ENCODE results near the gene SIRPA.
A peak's percentile ranks its signal among the peaks of the same experiment; 100 is the strongest.

SIRPA gene

DNA sequence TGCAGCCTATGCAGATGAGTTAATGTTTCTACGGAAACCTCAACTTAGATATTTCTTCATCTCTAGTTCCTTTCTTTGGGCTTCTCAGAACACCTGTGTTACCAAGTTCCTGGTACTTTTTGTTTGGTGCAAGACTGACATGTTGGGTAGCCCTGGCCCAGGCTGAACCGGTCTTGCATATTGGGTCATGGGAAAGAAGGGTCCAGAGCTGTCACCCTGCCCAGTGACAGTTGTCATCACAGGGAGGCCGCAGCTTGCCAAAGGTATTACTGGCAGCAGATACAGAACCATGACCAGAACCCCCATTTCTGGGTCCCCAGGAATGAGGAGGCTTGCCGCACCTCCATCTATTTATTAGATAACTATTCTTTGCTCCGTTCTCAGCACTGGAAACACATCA is 58.4 kb downstream of the SIRPA start:
- no peak for DNase-seq

DNA sequence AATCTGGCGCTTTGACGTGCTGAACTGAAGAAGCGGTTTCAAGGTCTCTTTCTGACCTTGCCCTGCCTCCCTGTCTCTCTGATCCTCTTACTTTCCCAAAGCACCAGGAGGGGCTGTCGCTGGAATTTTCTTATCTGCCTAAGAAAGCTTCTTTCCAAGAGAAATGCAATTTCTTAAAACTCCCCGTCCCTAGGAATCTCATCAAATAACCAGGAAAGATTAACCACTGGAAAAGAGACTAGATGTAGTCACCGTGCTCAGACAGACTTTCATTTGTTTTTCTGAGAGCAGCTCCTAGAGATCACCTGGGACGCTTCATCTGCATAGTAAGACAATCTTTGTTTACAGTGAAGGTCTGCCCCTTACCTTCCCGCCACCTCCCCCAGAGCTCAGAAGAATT is 60.0 kb downstream of the SIRPA start:
- DNase-seq: no peak

DNA sequence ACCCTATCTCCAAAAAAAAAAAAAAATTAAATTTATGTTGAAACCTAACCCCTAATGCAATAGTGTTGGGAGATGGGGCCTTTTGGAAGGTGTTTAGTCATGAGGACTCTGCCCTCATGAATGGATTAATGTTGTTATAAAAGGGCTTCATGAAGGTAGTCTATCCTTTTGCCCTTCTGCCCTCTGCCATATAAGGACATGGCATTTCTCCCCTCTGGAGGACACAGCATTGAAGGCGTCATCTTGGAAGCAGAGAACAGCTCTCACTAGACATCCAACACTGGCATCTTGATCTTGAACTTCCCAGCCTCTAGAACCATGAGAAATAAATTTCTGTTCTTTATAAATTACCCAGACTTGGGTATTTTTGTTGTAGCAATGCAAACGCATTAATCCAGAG is 63.2 kb downstream of the SIRPA start:
- DNase-seq: no peak

DNA sequence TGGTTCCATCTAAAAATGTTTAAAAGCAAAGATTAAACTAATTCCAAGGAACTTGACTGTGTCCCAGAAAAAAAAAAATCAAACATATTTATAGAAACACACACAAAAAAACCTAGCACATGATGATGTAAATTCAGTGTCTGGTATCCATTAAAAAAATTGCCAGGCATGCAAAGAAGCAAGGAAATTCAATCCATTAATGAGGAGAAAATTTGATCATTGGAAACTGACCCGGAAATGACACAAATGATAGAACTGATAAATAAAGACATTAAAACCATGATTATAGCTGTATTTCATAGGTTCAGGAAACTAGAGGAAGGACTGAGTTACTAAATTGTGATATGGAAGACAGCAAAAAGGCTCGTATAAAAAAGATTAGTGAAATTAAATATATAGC is 63.9 kb downstream of the SIRPA start:
- no peak for DNase-seq

DNA sequence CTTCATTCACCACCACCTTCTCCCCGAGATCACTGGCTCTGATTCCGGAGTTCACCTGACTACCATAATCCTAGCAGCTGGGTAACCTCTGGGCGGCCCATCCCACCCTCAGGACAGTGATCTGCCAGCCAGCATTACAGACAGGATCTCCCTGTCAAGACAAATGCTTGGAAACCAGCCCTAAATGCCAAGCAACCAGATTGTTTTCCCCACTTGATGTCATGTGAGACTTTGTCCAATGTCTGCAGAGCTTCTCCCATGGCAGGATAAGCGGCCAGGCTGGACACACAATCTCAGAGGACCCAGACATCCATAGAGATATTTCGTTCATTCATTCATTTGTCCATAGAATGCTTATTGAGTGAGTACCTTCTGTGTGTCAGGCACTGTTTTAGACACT is 66.2 kb downstream of the SIRPA start:
- no peak for DNase-seq

DNA sequence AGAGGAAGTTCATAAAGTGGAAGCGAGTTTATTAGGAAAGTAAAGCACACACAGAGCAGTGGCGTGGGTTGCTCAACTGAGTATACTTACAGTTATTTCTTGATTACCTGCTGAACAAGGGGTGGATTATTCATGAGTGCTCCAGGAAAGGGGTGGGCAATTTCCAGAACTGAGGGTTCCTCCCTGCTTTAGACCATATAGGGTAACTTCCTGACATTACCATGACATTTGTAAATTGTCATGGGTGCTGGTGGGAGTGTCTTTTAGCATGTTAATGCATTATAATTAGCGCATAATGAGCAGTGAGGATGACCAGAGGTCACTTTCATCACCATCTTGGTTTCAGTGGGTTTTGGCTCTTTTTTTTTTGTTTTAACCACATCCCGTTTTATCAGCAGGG is 68.9 kb downstream of the SIRPA start:
- DNase-seq: no peak

DNA sequence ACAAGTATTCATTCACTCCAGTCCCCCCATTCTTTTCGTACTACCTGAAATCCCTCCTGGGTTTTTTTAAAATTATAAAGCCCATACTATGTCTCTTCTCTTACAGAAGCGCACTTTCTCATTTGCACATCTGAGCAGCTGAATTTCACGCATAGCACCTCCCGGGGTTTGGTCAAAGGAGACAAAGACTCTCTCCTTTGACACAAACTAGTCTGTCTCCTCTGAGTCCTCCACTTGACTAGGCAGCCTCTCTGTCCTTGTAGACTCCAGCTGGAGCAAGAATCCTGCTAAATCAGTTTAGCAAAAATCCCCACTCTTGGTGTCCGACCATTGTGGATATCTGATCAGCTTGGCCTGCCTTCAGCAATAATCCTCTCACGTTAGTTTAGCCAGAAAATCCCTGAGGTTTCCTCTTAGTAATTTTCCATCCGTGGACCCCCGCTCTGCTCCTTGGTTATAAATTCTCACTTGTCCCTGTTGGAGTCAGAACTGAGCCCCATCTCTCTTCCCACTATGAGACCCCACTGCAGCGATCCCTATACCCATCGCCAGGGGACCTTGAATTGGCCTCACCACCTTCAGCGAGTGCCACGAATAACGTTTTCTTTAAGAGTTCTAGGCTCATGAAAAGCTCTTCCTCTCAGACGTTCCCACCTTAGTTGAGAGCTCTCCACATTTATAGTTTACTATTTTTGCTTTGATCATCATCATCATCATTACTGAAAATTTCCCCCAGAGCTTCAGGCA is 69.6 kb downstream of the SIRPA start:
- DNase-seq: no peak

DNA sequence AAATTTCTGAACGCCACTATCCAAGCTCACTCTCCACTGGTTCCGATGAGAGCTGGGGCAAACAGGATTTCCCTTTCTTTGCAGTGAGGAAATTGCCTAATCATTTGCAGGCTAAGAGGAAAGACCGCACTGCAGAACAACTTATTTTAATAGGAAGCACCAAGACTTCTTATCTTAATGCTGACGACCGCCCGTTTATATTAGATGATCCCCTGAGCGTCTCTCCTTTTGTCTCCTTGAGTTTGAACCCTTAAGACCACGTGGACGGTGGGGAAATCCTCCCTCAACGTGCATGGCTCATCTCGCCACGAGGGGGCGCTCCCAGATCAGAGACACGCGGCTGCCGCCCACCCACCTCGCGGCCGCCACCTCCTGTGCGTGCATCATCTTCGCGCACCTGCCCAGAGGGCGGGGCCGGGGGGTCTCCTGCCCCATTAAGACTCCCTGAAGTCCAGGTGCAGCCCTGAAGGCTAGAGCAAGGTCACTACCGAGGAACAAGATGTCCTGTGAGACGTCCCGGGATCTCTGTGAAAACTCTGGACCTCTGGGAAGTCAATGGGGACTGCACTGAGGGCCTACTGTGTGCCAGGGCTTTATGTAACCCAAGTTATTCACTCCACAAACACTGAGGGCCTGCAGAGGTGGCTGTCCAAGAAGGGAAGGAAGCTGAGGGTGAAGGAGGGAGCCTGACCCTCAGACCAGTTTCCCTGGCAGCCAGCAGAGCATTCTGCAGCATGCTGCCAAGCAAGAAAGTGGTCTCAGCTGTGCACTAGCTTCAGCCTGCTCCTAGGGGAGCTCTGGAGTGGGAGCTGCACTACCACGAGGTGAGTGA is 70.5 kb downstream of the SIRPA start:
- DNase-seq: peak; percentile 54

DNA sequence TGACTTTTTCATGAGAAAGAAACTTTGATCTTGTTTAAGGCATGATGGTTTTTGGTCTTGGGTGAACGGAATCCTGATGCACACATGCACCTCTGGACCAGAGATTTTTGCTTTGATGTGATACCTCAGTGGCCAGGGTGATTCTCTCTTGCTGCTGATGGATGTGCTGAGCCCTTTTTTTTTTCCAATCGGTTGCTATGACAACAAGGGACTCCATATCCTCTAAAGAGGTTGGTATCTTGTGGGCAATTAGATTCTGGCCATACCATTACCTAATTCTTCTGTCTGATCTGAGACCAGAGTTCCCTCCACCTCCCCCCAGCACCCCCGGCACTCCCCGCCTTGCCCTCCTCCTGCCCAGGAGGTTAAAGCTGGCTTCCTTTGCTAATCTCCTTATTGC is 73.8 kb downstream of the SIRPA start:
- DNase-seq: no peak

DNA sequence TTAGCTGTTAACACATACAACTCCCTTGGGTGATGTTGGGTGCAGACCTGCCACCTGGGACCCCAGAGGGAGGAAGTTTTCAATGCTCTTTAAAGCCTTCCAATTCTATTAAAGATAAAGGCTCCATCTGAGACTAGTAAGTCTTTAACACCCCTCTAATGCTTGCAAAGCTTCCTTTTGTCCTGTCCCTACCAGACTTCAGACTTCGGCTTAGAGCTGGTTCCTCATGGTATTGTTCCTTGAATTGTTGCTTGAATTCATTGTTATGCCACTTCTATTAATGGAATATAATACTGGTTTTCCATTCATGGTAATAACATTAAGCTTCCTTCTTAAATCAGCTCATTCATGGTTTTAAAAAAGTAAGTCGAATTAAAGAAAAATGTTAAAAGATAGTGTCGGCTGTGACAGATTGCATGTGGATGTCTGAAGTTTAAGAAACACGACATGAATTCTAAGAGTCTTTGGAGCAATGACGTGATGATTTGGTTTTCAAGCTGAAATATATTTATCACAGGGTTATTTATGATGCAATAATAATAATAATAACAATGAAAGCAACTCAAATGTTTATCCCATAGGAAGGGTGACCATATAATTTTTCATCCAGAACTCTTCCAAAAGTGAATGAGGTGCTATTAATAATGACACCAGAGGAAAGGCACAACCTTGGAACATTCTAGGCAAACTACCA is 76.8 kb downstream of the SIRPA start:
- no peak for DNase-seq

DNA sequence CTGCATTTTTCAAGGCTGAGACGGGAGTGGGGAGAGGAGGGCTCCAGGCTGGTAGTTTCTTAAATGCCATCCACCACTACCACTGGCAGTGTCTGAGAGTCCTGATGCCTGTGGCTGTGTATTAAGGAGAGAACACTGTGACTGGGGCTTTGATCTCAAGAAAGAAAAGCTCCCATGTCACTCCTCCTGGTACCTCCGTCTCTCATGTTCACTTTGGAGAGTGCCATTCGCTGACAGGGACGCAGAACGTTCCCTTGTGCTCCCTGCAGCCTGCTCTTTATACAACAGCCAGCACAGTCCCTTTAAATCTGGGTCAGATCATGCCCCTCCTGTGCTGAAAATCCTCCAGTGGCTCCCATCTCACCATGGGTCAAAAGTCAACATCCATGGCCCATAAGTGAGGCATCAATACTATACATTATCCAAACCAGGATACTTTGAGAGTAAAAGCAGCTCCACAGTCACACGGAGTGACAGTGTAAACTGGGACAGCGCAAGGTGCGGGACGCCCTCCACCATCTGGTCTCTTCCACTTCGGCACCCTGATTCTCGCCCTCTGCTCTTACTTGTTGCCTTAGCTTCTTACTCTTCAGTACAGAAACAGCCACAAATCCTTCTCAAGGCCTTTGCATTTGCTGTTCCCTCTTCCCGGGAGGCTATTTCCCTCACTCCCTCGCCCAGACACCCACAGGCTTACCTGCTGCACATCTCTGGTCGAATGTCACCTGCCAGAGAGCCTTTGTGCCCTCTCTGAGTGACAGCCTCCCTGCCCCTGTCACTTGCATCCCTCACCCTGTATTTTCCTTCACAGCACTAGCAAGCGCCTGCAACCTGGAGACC is 78.6 kb downstream of the SIRPA start:
- DNase-seq: no peak

DNA sequence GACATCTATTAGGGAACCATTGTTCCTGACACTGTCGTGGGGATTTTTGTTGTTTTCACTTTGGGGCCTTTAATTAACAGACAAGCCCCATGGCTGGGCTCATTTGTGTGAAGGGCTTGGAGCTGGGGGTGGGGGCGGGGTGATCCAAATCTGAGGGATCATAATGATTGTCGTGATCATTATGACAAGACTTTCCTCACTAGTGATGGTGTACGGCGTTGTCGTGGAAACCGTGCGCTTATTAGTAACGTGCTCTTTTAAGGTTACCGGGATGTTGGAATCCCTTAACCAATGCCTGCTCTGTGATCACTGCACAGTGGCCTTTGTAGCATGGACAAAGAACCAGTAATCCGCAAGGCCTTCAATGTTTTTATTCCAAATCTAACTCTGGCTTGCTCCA is 80.1 kb downstream of the SIRPA start:
- DNase-seq: no peak

DNA sequence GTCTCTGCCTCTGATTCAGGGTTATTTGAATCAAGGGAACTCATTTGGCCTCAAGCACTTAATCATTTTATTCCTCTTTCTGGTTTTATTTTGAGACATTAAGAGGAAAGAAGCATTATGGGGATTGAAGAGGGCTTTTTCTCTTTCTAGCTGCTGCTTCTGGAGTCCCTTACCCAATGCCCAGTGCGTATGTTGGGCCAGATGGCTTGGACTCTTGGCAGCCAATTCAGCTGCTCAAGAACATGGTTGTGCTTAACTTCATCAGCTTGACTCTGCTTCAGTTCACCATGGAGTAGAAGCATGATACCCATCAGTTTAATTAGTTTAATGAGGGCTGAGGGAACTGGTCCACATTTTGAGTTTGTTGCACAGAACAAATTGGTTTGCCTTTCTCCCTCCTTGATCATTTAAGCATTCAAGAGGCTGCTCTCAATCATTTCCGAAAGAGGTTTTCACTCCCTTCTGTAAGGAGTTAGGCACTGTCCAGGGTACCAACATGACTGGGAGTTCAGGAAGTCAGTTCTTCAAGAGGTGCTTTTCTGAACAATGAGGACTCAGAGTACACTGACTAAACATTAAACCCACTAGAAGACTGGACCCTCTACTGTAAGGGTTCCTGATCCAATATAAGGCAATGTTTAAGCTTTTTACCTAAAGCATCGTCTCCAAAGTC is 84.0 kb downstream of the SIRPA start:
- DNase-seq: peak; percentile 84

DNA sequence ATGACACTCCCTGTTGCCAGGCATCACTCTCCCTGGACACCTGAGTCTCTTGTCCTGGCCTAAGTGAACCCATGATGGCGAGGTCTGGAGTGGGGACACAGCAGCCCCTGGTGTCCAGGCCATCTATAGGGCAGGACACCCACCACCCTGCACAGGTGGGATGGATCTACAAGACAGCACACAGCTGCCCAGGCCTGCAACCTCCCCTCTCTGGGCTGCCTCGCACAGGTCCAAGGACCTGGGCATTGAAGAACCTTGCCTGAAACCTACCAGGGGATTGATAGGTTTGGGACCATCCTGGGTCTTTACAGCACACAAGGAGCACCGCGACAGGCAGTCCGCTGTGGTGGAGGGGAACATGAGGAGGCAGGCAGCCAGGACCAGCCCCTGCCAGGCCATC is 87.5 kb downstream of the SIRPA start:
- no peak for DNase-seq

DNA sequence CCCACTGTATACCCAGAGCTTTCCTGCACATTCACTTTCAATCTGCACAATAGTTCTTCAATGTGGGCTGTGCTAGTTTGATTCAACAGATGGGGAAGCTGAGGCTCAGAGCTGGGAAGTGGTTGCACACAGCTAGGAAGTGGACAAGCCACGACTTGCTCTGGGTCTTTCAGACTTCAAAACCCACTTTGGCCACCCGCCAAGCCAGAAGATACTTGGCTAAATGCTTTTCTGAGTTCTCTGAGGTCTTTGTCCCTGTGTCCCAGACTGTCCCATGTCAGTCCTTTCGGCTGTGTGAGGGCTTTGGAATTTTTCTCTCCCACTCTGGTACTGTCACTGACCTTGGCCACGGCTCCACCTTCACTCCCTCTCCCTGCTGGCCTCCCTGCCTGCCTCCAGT is 88.1 kb downstream of the SIRPA start:
- no peak for DNase-seq

DNA sequence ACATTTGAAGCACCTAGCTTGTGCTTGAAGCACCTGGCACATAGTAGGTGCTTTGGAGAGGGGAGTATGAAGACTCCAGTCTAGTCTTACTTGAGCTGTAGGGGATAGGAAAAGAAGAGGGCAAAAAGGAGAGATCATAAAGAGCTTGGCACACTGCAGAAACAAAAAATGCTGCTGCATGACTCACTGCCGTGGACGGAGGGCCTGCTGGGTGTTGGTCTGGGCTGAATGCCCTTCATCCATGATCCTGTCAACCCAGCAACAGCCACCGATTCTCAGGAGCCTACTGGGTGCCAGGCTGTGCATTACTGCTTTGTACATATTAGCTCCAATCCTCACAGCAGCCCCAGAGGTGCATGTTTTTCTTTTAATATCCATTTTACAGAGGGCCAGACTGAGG is 92.6 kb downstream of the SIRPA start:
- DNase-seq: peak; percentile 6
